ENCODE measurements around the gene POU2F2. TPM values are rescaled to one million over a fixed set of nuclear protein-coding genes. Genes with fewer than 3 reads are reported as not detected.

Gene POU2F2
- total and polyA plus RNA-seq, 10 of the 15 experiments (the other 5 are each of a cell fraction or from before 2014, with no cell fraction given) = 4.4 to 62.4 (median 37.9) TPM

GRCh38 chr19:42074513-42075363 lies 57.5 kb downstream of the POU2F2 start (continued):
- TF ChIP-seq MEF2B (IDR thresholded peaks at IDR 0.05; ENCODE audit: partially characterized antibody, poor library complexity, severe bottlenecking) (no peak), CUX1 (IDR thresholded peaks at IDR 0.05; ENCODE audit: insufficient replicate concordance, low read depth, low read length) (no peak), ZNF24 (IDR thresholded peaks at IDR 0.05) (no peak), HDAC2 (IDR thresholded peaks at IDR 0.05) (no peak), SREBF2 (IDR thresholded peaks at IDR 0.05; ENCODE audit: low read length) (no peak), TCF12 (IDR thresholded peaks at IDR 0.05; ENCODE audit: low read depth, low read length) (no peak), ZBED1 (IDR thresholded peaks at IDR 0.05; ENCODE audit: borderline replicate concordance) (no peak), SIX5 (IDR thresholded peaks at IDR 0.05; ENCODE audit: low read depth, low read length, severe bottlenecking) (no peak), FOS (IDR thresholded peaks at IDR 0.05; ENCODE audit: borderline replicate concordance, extremely low read depth, insufficient read length) (no peak), EZH2 (IDR thresholded peaks at IDR 0.05; ENCODE audit: borderline replicate concordance, control insufficient read depth, low read depth, low read length) (no peak)

Measured in GM12878 (cell line).